GM18499 (cell line): Measurements from ENCODE around the gene EBP.
"Not testable (repeated sequence)": the region's sequence is repeated elsewhere in the genome, so short reads cannot be mapped to it uniquely, and the experiment has no call there.

Experiments used
- ATAC-seq: cut with Tn5 transposase; IDR thresholded peaks from one replicate; pipeline ENCODE4 v1.9.1; 2021; ENCODE audit warnings: moderate number of reproducible peaks; ENCODE audit not compliant: insufficient read depth, unreplicated experiment

Gene EBP

DNA sequence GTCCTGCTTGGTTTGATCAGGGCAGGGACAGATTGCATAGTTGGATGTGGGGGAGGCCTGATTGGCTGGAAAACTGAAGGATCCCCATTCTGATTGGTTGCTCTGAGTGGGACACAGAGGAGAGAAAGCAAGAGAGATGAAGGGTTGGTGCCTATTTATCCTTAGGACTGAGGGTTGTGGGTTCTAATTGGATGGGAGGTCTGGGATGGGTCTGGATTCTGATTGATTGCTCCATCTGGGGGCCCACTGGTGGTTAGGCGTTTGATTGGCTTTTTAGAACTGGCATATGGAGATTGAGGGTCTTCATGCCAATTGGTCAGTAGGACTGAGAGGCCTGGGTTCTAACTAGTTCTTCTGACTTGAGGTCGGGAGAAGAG, 644 bp upstream of the EBP start:
- no peak for ATAC-seq

DNA sequence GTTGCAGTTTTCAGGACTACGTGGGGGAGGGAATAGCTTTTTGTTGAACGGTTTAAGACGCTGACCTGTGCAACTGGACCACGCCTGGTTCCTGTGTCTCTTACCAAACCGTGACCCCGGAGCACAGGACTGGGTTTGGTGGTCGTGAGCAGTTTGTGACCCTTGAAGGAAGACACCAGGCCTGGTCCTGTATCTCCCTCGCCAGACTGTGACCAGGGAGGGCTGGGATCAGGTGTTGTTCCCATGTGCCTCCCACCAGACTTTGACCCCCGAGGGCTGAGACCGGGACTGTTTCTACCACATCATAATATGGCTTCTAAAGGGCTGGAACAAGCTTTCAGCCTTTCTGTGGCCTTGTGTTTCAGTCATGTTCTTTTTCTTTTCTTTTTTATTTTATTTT, 683 bp downstream of the EBP start:
- ATAC-seq: no peak

- ATAC-seq: no peak
These were observed 2.1 kb downstream of the EBP start for GRCh38 chrX:48523682-48524081.

DNA sequence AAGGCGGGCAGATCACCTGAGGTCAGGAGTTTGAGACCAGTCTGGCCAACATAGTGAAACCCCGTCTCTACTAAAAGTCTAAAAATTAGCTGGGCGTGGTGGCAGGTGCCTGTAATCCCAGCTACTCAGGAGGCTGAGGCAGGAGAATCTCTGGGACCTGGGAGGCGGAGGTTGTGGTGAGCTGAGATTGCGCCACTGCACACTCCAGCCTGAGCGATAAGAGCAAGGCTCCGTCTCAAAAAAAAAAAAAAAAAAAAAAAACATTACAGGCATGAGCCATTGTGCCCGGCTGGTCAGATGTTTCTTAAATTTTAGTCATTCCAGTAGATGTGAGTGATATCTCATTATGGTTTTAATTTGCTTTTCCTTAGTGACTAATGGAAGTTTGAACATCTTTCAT, 4.2 kb downstream of the EBP start:
- ATAC-seq: not testable (repeated sequence)

GRCh38 chrX:48530736-48531135, 9.1 kb downstream of the EBP start:
- no peak for ATAC-seq

- no peak for ATAC-seq
These were observed 9.9 kb downstream of the EBP start for GRCh38 chrX:48531358-48531959.

- no peak for ATAC-seq
These were observed 10.6 kb downstream of the EBP start for GRCh38 chrX:48532161-48532560.

GRCh38 chrX:48533165-48533564, 11.6 kb downstream of the EBP start:
- ATAC-seq: no peak

- no peak for ATAC-seq
These were observed 17.2 kb downstream of the EBP start for GRCh38 chrX:48538641-48539344.

GRCh38 chrX:48539345-48540027, 17.9 kb downstream of the EBP start, which contains the start of gene TBC1D25:
TBC1D25 (plus strand) TSS chrX:48539714; CDS start chrX:48539798, 84 bp downstream.
- ATAC-seq: peak; percentile 44

- no peak for ATAC-seq
These were observed 18.4 kb downstream of the EBP start for GRCh38 chrX:48540028-48540375.

- ATAC-seq: no peak
These were observed 18.9 kb downstream of the EBP start for GRCh38 chrX:48540480-48540879.

DNA sequence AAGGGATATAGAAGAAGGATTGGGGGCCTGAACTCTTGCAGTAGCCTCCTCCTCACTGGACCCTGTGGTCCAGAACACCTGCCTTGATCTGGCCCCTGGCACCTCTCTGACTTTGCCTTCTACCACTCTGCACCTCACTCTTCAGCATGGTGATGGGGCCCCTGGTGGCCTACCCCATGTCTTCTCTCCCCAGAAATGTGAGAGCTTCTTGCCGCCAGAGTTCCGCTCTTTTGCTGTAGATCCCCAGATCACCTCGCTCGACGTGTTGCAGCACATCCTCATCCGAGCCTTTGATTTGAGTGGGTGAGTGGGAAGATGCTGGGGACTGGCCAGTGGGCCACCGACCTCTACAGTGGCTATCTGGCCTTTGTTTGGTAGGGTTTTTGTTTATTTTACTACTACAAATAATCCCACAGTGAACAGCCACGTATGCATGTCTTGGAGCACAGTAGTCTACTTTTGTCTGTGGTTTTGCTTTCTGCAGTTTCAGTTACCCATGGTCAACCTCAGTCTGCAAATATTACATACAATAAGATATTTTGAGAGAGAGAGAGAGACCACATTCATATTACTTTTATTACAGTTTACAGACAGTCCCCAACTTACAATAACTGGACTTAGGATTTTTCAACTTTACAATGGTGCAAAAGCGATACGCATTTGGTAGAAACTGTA, 19.7 kb downstream of the EBP start:
- ATAC-seq: no peak

DNA sequence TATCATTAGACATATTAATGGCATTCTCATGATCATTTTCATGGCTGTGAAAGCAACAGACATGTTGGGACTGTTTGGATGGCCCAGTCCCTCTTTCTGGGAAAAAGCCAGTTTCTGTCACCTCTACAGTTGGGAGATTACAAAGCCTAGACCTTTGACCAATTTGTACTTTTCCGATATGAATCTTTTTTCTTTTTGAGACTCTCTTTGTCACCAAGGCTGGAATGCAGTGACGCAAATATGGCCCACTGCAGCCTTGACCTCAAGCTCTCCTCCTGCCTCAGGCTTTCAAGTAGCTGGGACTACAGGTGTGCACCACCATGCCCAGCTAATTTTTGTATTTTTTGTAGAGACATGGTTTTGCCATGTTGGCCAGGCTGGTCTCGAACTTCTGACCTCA, 27.3 kb downstream of the EBP start:
- ATAC-seq: no peak

- ATAC-seq: not testable (repeated sequence)
These were observed 34.2 kb downstream of the EBP start for GRCh38 chrX:48555731-48556325.

GRCh38 chrX:48558271-48558670, 36.7 kb downstream of the EBP start:
- ATAC-seq: no peak

- ATAC-seq: no peak
These were observed 38.0 kb downstream of the EBP start for GRCh38 chrX:48559636-48560035.

DNA sequence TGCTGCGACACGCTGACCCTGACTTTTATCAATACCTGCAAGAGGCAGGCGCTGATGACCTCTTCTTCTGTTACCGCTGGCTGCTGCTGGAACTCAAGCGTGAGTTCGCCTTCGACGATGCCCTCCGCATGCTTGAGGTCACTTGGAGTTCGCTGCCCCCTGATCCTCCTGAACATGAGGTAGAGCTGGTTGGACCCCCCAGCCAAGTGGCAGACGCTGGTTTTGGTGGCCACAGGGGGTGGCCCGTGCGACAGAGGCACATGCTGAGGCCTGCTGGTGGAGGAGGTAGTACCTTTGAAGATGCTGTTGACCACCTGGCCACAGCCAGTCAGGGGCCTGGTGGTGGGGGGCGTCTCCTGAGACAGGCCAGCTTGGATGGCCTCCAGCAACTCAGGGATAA, 38.4 kb downstream of the EBP start:
- no peak for ATAC-seq

DNA sequence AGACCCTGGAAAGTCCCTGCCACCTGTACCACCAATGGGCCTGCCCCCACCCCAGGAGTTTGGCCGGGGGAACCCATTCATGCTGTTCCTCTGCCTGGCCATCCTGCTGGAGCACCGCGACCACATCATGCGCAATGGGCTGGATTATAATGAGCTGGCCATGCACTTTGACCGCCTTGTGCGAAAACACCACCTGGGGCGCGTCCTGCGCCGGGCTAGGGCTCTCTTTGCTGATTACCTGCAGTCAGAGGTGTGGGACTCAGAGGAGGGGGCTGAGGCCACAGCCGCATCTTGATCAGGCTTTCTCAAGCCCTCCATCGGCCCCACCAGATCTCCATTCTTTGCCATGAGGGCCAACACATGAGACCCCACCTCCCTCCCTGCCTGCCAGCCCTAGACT, 39.1 kb downstream of the EBP start:
- ATAC-seq: no peak

- ATAC-seq: peak; percentile 24
These were observed 48.4 kb downstream of the EBP start for GRCh38 chrX:48569958-48570357.
